Measurements from ENCODE around the gene MAST2.

- no peak for TF ChIP-seq JARID2 (CRISPR knock-in tag; IDR thresholded peaks at IDR 0.05; ENCODE audit: insufficient replicate concordance)
- no peak for TF ChIP-seq ASH2L (IDR thresholded peaks at IDR 0.05; ENCODE audit: insufficient read length, low read depth, low read length)
- TF ChIP-seq CTCF (CRISPR knock-in tag; IDR thresholded peaks at IDR 0.05), result no peak
- no peak for TF ChIP-seq TCF12 (IDR thresholded peaks at IDR 0.05)
- no peak for TF ChIP-seq TCF12 (CRISPR knock-in tag; IDR thresholded peaks at IDR 0.05)
- TF ChIP-seq MXD1 (CRISPR knock-in tag; IDR thresholded peaks at IDR 0.05), result no peak
- no peak for TF ChIP-seq ZBTB8A (CRISPR knock-in tag; IDR thresholded peaks at IDR 0.05; ENCODE audit: borderline replicate concordance, low read depth)
- no peak for TF ChIP-seq SRSF4 (IDR thresholded peaks at IDR 0.05; ENCODE audit: low read depth, low read length, poor library complexity, severe bottlenecking)
- no peak for TF ChIP-seq TFE3 (CRISPR knock-in tag; IDR thresholded peaks at IDR 0.05)
- no peak for TF ChIP-seq BCLAF1 (IDR thresholded peaks at IDR 0.05)
- no peak for TF ChIP-seq ZSCAN5A (CRISPR knock-in tag; IDR thresholded peaks at IDR 0.05; ENCODE audit: borderline replicate concordance)
- no peak for TF ChIP-seq ELF4 (CRISPR knock-in tag; IDR thresholded peaks at IDR 0.05; ENCODE audit: borderline replicate concordance)
- no peak for TF ChIP-seq NCOR1 (IDR thresholded peaks at IDR 0.05; ENCODE audit: borderline replicate concordance, low read length)
- TF ChIP-seq CHD4 (IDR thresholded peaks at IDR 0.05; ENCODE audit: borderline replicate concordance, low read length), result no peak
- TF ChIP-seq CREB1 (IDR thresholded peaks at IDR 0.05), result no peak
- TF ChIP-seq CREB1 (CRISPR knock-in tag; IDR thresholded peaks at IDR 0.05), result no peak
Observed at GRCh38 chr1:45792744-45793143, 10.7 kb upstream of the MAST2 start.

Measured in HepG2 (cell line).